Measurements from ENCODE around the gene DMRTB1. TPM values are rescaled to one million over a fixed set of nuclear protein-coding genes. Genes with fewer than 3 reads are reported as not detected.

The DMRTB1 gene
- polyA plus RNA-seq, 3 donors = not detected

GRCh38 chr1:53513846-53514245 lies 54.6 kb downstream of the DMRTB1 start:
- Mint-ChIP-seq H3K36me3 (no peaks in the 10 kb centered on the region), H3K27me3 (ENCODE audit: low read depth in 3 of 3) (peaks cover 1 to 7% (median 7%) of the 10 kb centered on the region in 3 donors), H3K4me3 (no peak overlapping the region), H3K9me3 (no peaks in the 10 kb centered on the region), H3K4me1 (peaks cover 5% of the 10 kb centered on the region), H3K27ac (no peak overlapping the region)
- no peaks in the 10 kb centered on the region for H3K36me3 ChIP-seq (replicated peaks in 1 of 2; ENCODE audit: control insufficient read depth in 1 of 2, insufficient read depth in 2 of 2, low read length in 2 of 2)
- H3K79me2 ChIP-seq (ENCODE audit: insufficient read depth, low read length) = no peaks in the 10 kb centered on the region
- H3K9ac ChIP-seq (ENCODE audit: insufficient read depth, low read length, poor library complexity, severe bottlenecking) = no peak overlapping the region
- H3K4me2 ChIP-seq (replicated peaks; ENCODE audit: extremely low read depth, low read length, poor library complexity, severe bottlenecking) = no peak overlapping the region
- no peaks in the 10 kb centered on the region for H3K9me3 ChIP-seq (replicated peaks in 1 of 2; ENCODE audit: control insufficient read depth in 1 of 2, insufficient read depth in 1 of 2, low read length in 2 of 2)
- no peak for DNase-seq
- H3K4me1 ChIP-seq (ENCODE audit: control insufficient read depth in 1 of 2, insufficient read depth in 2 of 2, low read length in 2 of 2) = no peaks in the 10 kb centered on the region
- H2AFZ ChIP-seq (ENCODE audit: insufficient read depth, low read depth, low read length, poor library complexity, severe bottlenecking) = no peak overlapping the region
- no peaks in the 10 kb centered on the region for H3K27me3 ChIP-seq (ENCODE audit: control insufficient read depth in 2 of 2, insufficient read depth in 2 of 2, low read length in 2 of 2)
- TF ChIP-seq CTCF (IDR thresholded peaks at IDR 0.05) = no peak
- WGBS (ENCODE audit: insufficient coverage) = 98% methylated on average over 6 of the region's 7 CpGs
- no peaks in the 10 kb centered on the region for H4K20me1 ChIP-seq (ENCODE audit: insufficient read depth, low read length)
- no peak overlapping the region for H3K4me3 ChIP-seq (replicated peaks in 1 of 3; ENCODE audit: low read depth in 2 of 3, low read length in 3 of 3)
- intact Hi-C loops (cut with micrococcal nuclease) = no loop called here
- no peak overlapping the region for H3K27ac ChIP-seq (ENCODE audit: low read depth in 1 of 2, low read length in 2 of 2)

GRCh38 chr1:53514436-53514835 lies 55.2 kb downstream of the DMRTB1 start:
- Histone ChIP-seq H3K9ac (ENCODE audit: insufficient read depth, low read length, poor library complexity, severe bottlenecking) (no peak overlapping the region), H3K27ac (ENCODE audit: low read depth in 1 of 2, low read length in 2 of 2) (no peak overlapping the region), H3K36me3 (replicated peaks in 1 of 2; ENCODE audit: control insufficient read depth in 1 of 2, insufficient read depth in 2 of 2, low read length in 2 of 2) (no peaks in the 10 kb centered on the region), H3K4me2 (replicated peaks; ENCODE audit: extremely low read depth, low read length, poor library complexity, severe bottlenecking) (no peak overlapping the region), H2AFZ (ENCODE audit: insufficient read depth, low read depth, low read length, poor library complexity, severe bottlenecking) (no peak overlapping the region), H3K4me1 (ENCODE audit: control insufficient read depth in 1 of 2, insufficient read depth in 2 of 2, low read length in 2 of 2) (no peaks in the 10 kb centered on the region), H3K27me3 (ENCODE audit: control insufficient read depth in 2 of 2, insufficient read depth in 2 of 2, low read length in 2 of 2) (no peaks in the 10 kb centered on the region), H3K79me2 (ENCODE audit: insufficient read depth, low read length) (no peaks in the 10 kb centered on the region), H3K9me3 (replicated peaks in 1 of 2; ENCODE audit: control insufficient read depth in 1 of 2, insufficient read depth in 1 of 2, low read length in 2 of 2) (no peaks in the 10 kb centered on the region), H4K20me1 (ENCODE audit: insufficient read depth, low read length) (no peaks in the 10 kb centered on the region), H3K4me3 (replicated peaks in 1 of 3; ENCODE audit: low read depth in 2 of 3, low read length in 3 of 3) (no peak overlapping the region)
- DNase-seq = no peak
- Mint-ChIP-seq H3K9me3 (no peaks in the 10 kb centered on the region), H3K4me1 (peaks cover 1% of the 10 kb centered on the region), H3K4me3 (no peak overlapping the region), H3K27ac (no peak overlapping the region), H3K27me3 (ENCODE audit: low read depth in 3 of 3) (peaks cover 1 to 7% (median 6%) of the 10 kb centered on the region in 3 donors), H3K36me3 (no peaks in the 10 kb centered on the region)
- 96% methylated on average over 6 of the region's 10 CpGs for WGBS (ENCODE audit: insufficient coverage)
- intact Hi-C loops (cut with micrococcal nuclease) = no loop called here
- no peak for TF ChIP-seq CTCF (IDR thresholded peaks at IDR 0.05)
